Amygdala (tissue), 56 donors: Measurements from ENCODE around the gene TTN.

Experiments
- DNase-seq, 56 donors: peaks; one replicate each; lab custom pipeline; 2025; lab: John Stamatoyannopoulos, UW

Gene TTN

GRCh38 chr2:178819147-178819875, 12.1 kb upstream of the TTN start:
- DNase-seq: no peak

GRCh38 chr2:178811901-178812300, 4.7 kb upstream of the TTN start:
- no peak for DNase-seq

GRCh38 chr2:178811045-178811444, 3.8 kb upstream of the TTN start:
- DNase-seq: no peak

- DNase-seq: no peak
Observed at GRCh38 chr2:178810422-178810821, 3.2 kb upstream of the TTN start.

- no peak for DNase-seq
Observed at GRCh38 chr2:178806543-178806942, 680 bp downstream of the TTN start.

GRCh38 chr2:178805457-178805856, 1.8 kb downstream of the TTN start:
- DNase-seq: no peak

GRCh38 chr2:178804791-178805190, 2.4 kb downstream of the TTN start:
- no peak for DNase-seq

GRCh38 chr2:178800510-178800909, 6.7 kb downstream of the TTN start:
- no peak for DNase-seq

- no peak for DNase-seq
Observed at GRCh38 chr2:178799305-178799704, 7.9 kb downstream of the TTN start.

GRCh38 chr2:178796079-178796677, 11.0 kb downstream of the TTN start:
- DNase-seq: no peak

- no peak for DNase-seq
Observed at GRCh38 chr2:178787934-178788333, 19.3 kb downstream of the TTN start.

- DNase-seq: no peak
Observed at GRCh38 chr2:178787155-178787554, 20.1 kb downstream of the TTN start.

- DNase-seq: no peak
Observed at GRCh38 chr2:178783889-178784288, 23.3 kb downstream of the TTN start.

GRCh38 chr2:178782236-178782635, 25.0 kb downstream of the TTN start:
- no peak for DNase-seq

- DNase-seq: no peak
Observed at GRCh38 chr2:178777577-178777976, 29.6 kb downstream of the TTN start.

GRCh38 chr2:178776751-178777150, 30.5 kb downstream of the TTN start:
- no peak for DNase-seq

GRCh38 chr2:178775975-178776374, 31.2 kb downstream of the TTN start:
- no peak for DNase-seq

- DNase-seq: no peak
Observed at GRCh38 chr2:178770518-178770917, 36.7 kb downstream of the TTN start.

- no peak for DNase-seq
Observed at GRCh38 chr2:178767094-178768060, 39.8 kb downstream of the TTN start.

- no peak for DNase-seq
Observed at GRCh38 chr2:178764097-178764496, 43.1 kb downstream of the TTN start.

- DNase-seq: no peak
Observed at GRCh38 chr2:178761759-178762371, 45.4 kb downstream of the TTN start.
